Measurements from ENCODE around the gene MC2R.

MC2R gene

GRCh38 chr18:13909141-13909940 lies 6.0 kb downstream of the MC2R start:
- ChIA-PET CTCF (no interaction called here), POLR2A (ENCODE audit: low non-redundant PET) (no interaction called here)
- no peak for TF ChIP-seq CTCF (conservative IDR thresholded peaks at IDR 0.05; ENCODE audit: low read depth)
- DNase-seq (ENCODE audit: low spot score): no peak
- H3K27ac ChIP-seq: no peak overlapping the region

- CTCF ChIA-PET: no interaction called here
- no peak for TF ChIP-seq CTCF (conservative IDR thresholded peaks at IDR 0.05; ENCODE audit: low read depth)
- POLR2A ChIA-PET (ENCODE audit: low non-redundant PET): no interaction called here
Observed at GRCh38 chr18:13900633-13901032, 14.7 kb downstream of the MC2R start.

GRCh38 chr18:13895505-13896033 lies 19.8 kb downstream of the MC2R start:
- ChIA-PET POLR2A (ENCODE audit: low non-redundant PET) (no interaction called here), CTCF (no interaction called here)
- no peak for TF ChIP-seq CTCF (conservative IDR thresholded peaks at IDR 0.05; ENCODE audit: low read depth)
- DNase-seq (ENCODE audit: low spot score): no peak
- no peak overlapping the region for H3K27ac ChIP-seq

More at GRCh38 chr18:13900633-13901032, 14.7 kb downstream of the MC2R start:
- H3K27ac ChIP-seq: no peak overlapping the region
- no peak for DNase-seq (ENCODE audit: low spot score)

- POLR2A ChIA-PET (ENCODE audit: low non-redundant PET): no interaction called here
- CTCF ChIA-PET: no interaction called here
- no peak for TF ChIP-seq CTCF (conservative IDR thresholded peaks at IDR 0.05; ENCODE audit: low read depth)
Observed at GRCh38 chr18:13894531-13894930, 20.8 kb downstream of the MC2R start.

GRCh38 chr18:13893418-13893760 lies 21.9 kb downstream of the MC2R start:
- ChIA-PET POLR2A (ENCODE audit: low non-redundant PET) (no interaction called here), CTCF (no interaction called here)
- no peak for TF ChIP-seq CTCF (conservative IDR thresholded peaks at IDR 0.05; ENCODE audit: low read depth)
- no peak for DNase-seq (ENCODE audit: low spot score)
- H3K27ac ChIP-seq: no peak overlapping the region

More at GRCh38 chr18:13894531-13894930, 20.8 kb downstream of the MC2R start:
- no peak for DNase-seq (ENCODE audit: low spot score)
- no peak overlapping the region for H3K27ac ChIP-seq

- TF ChIP-seq CTCF (conservative IDR thresholded peaks at IDR 0.05; ENCODE audit: low read depth): no peak
- no peak for DNase-seq (ENCODE audit: low spot score)
- POLR2A ChIA-PET (ENCODE audit: low non-redundant PET): no interaction called here
- CTCF ChIA-PET: no interaction called here
- H3K27ac ChIP-seq: no peak overlapping the region
Observed at GRCh38 chr18:13892098-13892497, 23.2 kb downstream of the MC2R start.

Data from RWPE1 (cell line).